Spleen (tissue), 11 donors: ENCODE results near the gene RAD51C. TPM values are rescaled to one million over a fixed set of nuclear protein-coding genes. Genes with fewer than 3 reads are reported as not detected.
"Not testable (repeated sequence)": the region's sequence is repeated elsewhere in the genome, so short reads cannot be mapped to it uniquely, and the experiment has no call there.

Source experiments
- DNase-seq: peaks from one replicate; pipeline ENCODE4 v3.0.0-alpha.2; 2020
- H3K27ac ChIP-seq, 8 donors: fragments of 200-600 bp; sonication (generic) in 7 of 8; 1 replicate in 4 of 8; 2 replicates in 4 of 8; pipeline versions ENCODE4 v1.5.0 to v1.8.0; 2016 to 2021; ENCODE audit warnings: inconsistent platforms in 4 of 8, mild to moderate bottlenecking in 4 of 8, moderate library complexity in 1 of 8
- H3K27me3 ChIP-seq, 7 donors: fragments of 200-600 bp; sonication (generic) in 6 of 7; replicated peaks in 1 of 7; 1 replicate in 4 of 7; 2 replicates in 3 of 7; pipeline versions ENCODE4 v1.5.0 to v1.8.0; 2016 to 2021; ENCODE audit warnings: inconsistent platforms in 3 of 7, mild to moderate bottlenecking in 1 of 7
- H3K36me3 ChIP-seq, 6 donors: fragments of 200-600 bp; sonication (generic) in 5 of 6; 1 replicate in 4 of 6; 2 replicates in 2 of 6; pipeline versions ENCODE4 v1.5.0 to v1.8.0; 2016 to 2021; ENCODE audit warnings: inconsistent platforms in 2 of 6
- H3K4me1 ChIP-seq, 6 donors: fragments of 200-600 bp; sonication (generic) in 5 of 6; 1 replicate in 3 of 6; 2 replicates in 3 of 6; pipeline versions ENCODE4 v1.5.0 to v1.8.0; 2016 to 2021; ENCODE audit warnings: inconsistent platforms in 3 of 6
- H3K4me3 ChIP-seq, 8 donors: fragments of 200-600 bp; sonication (generic) in 7 of 8; 1 replicate in 4 of 8; 2 replicates in 4 of 8; pipeline versions ENCODE4 v1.5.0 to v1.8.0; 2016 to 2021; ENCODE audit warnings: inconsistent platforms in 4 of 8, mild to moderate bottlenecking in 4 of 8, moderate library complexity in 2 of 8
- H3K9me3 ChIP-seq, 8 donors: fragments of 200-600 bp; sonication (generic) in 7 of 8; 1 replicate in 4 of 8; 2 replicates in 4 of 8; pipeline versions ENCODE4 v1.5.0 to v1.8.0; 2016 to 2021; ENCODE audit warnings: inconsistent platforms in 4 of 8
- CTCF ChIP-seq, 11 experiments: fragments of 200-600 bp in 7 of 11; fragments of 450-650 bp in 4 of 11; sonication (generic) in 4 of 11; IDR thresholded peaks in 8 of 11; conservative IDR thresholded peaks in 3 of 11; 1 replicate in 7 of 11; 2 replicates in 4 of 11; pipeline versions ENCODE4 v1.4.0 to v1.8.0; 2016 to 2021; ENCODE audit warnings: antibody characterized with exemption in 11 of 11, inconsistent platforms in 4 of 11, mild to moderate bottlenecking in 1 of 11
- POLR2A ChIP-seq, 3 donors: fragments of 450-650 bp; IDR thresholded peaks; one replicate each; pipeline ENCODE4 v1.5.1; 2017; ENCODE audit warnings: antibody characterized with exemption in 3 of 3, mild to moderate bottlenecking in 1 of 3
- POLR2AphosphoS5 ChIP-seq, 3 donors: sonication (generic); formaldehyde crosslinking; IDR thresholded peaks; one replicate each; pipeline ENCODE4 v1.5.1; 2017; ENCODE audit warnings: antibody characterized with exemption in 3 of 3
- WGBS, 5 donors: extraction: QIAGEN DNeasy Blood & Tissue Kit in 3 of 5; methylation state at CpG; one replicate each; pipeline versions ENCODE4 v1.1.5 to v1.1.7; 2013 to 2018; 5-methylcytosine and 5-hydroxymethylcytosine counted together
- intact Hi-C: fragments of 100-400 bp; cut with DNase I; formaldehyde crosslinking; loops from one replicate; pipeline ENCODE4 v1.15.0; 2023; ENCODE audit warnings: low total_unique reads
- polyA plus RNA-seq, 3 donors: library from polyadenylated mRNA; stranded (reverse); fragments of 200-250 nt; gene quantifications; one replicate each; pipeline ENCODE4 v1.2.1, GENCODE V29; 2013
- total RNA-seq, 7 donors: library from RNA; depleted of rRNA in 3 of 7; stranded (reverse); fragments of >200 nt in 3 of 7; fragmentation: NEBNext Ultra II Directional in 4 of 7; extraction: Animal tissue kit (Norgen Biotek cat#: 25700) in 4 of 7; gene quantifications; one replicate each; pipeline versions ENCODE4 v1.1.0 to v1.2.1, GENCODE V29; 2016 to 2021
- donor health status: healthy with polysubstance abuse.
- donor health status: DM: no; HTN: no; CAD: no; lungs with moderate emphysema.
- donor health status: DM: no; HTN: no; CAD: no.
- donor health status: Bipolar disorder and iron deficiency.
- donor health status: healthy.
- donor health status: DM: no; HTN: no; CAD: no.
- donor health status: DM: yes; HTN: yes; CAD: no.

RAD51C gene
- total and polyA plus RNA-seq, 10 donors = 19.6 to 28.5 (median 23.5) TPM

DNA sequence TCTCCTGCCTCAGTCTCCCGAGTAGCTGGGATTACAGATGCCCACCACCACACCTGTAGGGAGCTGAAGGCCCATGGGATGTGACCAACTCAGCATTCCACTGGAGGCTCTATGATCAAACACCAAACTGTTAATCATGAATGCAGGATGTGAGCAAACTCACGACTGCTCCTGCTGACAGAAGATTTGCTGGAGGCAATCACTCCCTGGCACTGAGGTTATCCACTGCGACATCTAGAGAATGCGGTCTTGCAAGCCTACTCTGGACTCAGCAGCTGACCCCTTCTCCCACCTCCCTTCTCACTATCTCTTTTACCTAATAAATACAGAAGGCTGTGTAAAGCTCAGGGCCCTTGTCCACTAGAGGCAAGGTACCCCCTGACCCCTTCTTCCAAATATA, 5.4 kb upstream of the RAD51C start:
- Histone ChIP-seq H3K27ac (no peak overlapping the region), H3K36me3 (no peaks in the 10 kb centered on the region), H3K9me3 (no peaks in the 10 kb centered on the region), H3K27me3 (no peaks in the 10 kb centered on the region), H3K4me1 (peaks cover 0 to 1% (median under 1%) of the 10 kb centered on the region in 6 donors), H3K4me3 (no peak overlapping the region)
- DNase-seq = no peak
- WGBS, 5 donors = 66 to 91% (median 82%) methylated on average over 4 of the region's 4 CpGs
- intact Hi-C loops = no loop called here
- TF ChIP-seq CTCF (IDR thresholded peaks at IDR 0.05 in 8 of 11, conservative IDR thresholded peaks at IDR 0.05 in 3 of 11) (no peak), POLR2AphosphoS5 (IDR thresholded peaks at IDR 0.05) (no peak), POLR2A (IDR thresholded peaks at IDR 0.05) (no peak)

DNA sequence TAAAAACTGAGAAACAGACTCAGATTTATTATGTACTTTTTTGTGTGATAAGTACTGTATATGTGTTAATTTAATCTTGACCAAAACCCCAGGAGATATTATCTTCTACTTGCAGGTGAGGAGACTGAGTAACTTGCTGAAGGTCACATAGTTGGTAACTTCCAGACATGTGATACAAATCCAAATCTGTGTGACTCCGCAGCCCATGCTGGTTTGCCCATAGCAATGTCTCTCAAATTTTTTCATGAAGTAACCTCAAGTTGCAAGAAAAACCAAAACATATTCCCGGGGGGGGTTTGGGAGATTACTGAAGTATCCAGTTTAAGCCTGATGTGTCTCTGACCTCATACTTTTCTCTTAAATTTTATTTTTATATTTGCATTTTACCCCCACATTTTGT, 3.9 kb upstream of the RAD51C start:
- DNase-seq = no peak
- intact Hi-C loops = no loop called here
- no peaks in the 10 kb centered on the region for H3K36me3 ChIP-seq
- H3K4me3 ChIP-seq = no peak overlapping the region
- TF ChIP-seq POLR2A (IDR thresholded peaks at IDR 0.05) = no peak
- TF ChIP-seq CTCF (IDR thresholded peaks at IDR 0.05 in 8 of 11, conservative IDR thresholded peaks at IDR 0.05 in 3 of 11) = no peak
- TF ChIP-seq POLR2AphosphoS5 (IDR thresholded peaks at IDR 0.05) = no peak
- H3K9me3 ChIP-seq = no peaks in the 10 kb centered on the region
- no peak overlapping the region for H3K27ac ChIP-seq
- H3K27me3 ChIP-seq = no peaks in the 10 kb centered on the region
- WGBS, 5 donors = 87 to 99% (median 92%) methylated on average over 2 of the region's 2 CpGs
- H3K4me1 ChIP-seq = peaks cover 6 to 16% (median 14%) of the 10 kb centered on the region in 6 donors

DNA sequence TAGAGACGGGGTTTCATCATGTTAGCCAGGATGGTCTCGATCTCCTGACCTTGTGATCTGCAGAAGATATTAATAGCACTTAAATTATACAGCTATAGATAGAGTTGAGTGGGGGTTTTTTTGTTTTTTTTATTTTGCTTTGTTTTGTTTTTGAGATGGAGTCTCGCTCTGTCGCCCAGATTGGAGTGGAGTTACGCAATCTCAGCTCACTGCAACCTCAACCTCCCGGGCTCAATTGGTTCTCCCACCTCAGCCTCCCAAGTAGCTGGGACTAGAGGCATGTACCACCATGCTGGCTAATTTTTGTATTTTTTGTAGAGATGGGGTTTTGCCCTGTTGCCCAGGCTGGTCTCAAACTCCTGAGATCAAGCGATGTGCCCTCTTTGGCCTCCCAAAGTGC, 2.4 kb upstream of the RAD51C start:
- intact Hi-C loops = not testable (repeated sequence)

DNA sequence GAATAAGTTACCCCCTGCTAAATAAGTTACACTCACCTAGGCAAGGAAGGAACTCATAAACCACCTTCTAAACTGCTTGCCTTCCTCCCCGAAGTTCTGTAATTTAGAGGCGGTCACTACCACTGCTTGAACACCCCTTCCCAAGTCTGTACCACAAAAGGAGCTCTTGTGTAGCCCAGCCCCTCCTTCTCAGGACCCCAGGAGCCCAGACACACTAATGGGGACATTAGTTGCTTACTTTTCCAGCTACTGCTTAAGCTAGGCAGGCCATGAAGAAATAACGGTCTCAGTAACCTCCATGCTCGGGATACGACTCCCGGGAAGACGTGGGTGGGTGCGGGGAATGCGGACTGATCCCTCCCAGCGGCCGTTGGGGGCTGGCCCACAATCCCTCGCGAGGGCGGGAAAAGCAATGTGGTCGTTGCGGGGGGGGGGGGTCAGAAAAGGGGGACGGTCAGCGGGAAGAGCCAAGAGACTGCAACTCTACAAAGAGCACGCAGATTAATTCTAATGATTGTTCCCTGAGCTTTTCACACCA, 632 bp upstream of the RAD51C start, which contains the start of gene TEX14:
Gene TEX14, minus strand, starts transcription at position 345 of the 538 bp plus-strand sequence. CDS start 40,044 bp downstream, outside the sequence.
- DNase-seq = peak; percentile 77
- TF ChIP-seq POLR2AphosphoS5 (IDR thresholded peaks at IDR 0.05) = no peak
- TF ChIP-seq POLR2A (IDR thresholded peaks at IDR 0.05) = no peak
- TF ChIP-seq CTCF (IDR thresholded peaks at IDR 0.05 in 8 of 11, conservative IDR thresholded peaks at IDR 0.05 in 3 of 11) = no peak

More for the DNA sequence above, 2.4 kb upstream of the RAD51C start:
- H3K27me3 ChIP-seq, H3K36me3 ChIP-seq, H3K4me3 ChIP-seq, H3K27ac ChIP-seq, DNase-seq, H3K9me3 ChIP-seq: not testable (repeated sequence)
- WGBS, 5 donors = 90 to 97% (median 93%) methylated on average over 7 of the region's 7 CpGs
- peaks cover 6 to 31% (median 25%) of the 10 kb centered on the region in 6 donors for H3K4me1 ChIP-seq

More for the DNA sequence above, 632 bp upstream of the RAD51C start, which contains the start of gene TEX14:
- Histone ChIP-seq H3K4me1 (peaks cover 6 to 35% (median 25%) of the 10 kb centered on the region in 6 donors), H3K36me3 (peaks cover 0 to 22% (median 10%) of the 10 kb centered on the region in 6 donors), H3K27ac (peak within 1 kb of the TSS; percentile 57 to 89 (median 84)), H3K27me3 (no peaks in the 10 kb centered on the region), H3K4me3 (peak within 1 kb of the TSS; percentile 48 to 84 (median 61)), H3K9me3 (no peaks in the 10 kb centered on the region)
- intact Hi-C loops = no loop called here
- 88 to 96% (median 92%) methylated on average over 17 to 19 of the region's 19 CpGs for WGBS, 5 donors
